ENCODE data around the gene RPS5.
A peak's percentile ranks its signal among the peaks of the same experiment; 100 is the strongest.
"Not testable (repeated sequence)": the region's sequence is repeated elsewhere in the genome, so short reads cannot be mapped to it uniquely, and the experiment has no call there.

RPS5 gene

GRCh38 chr19:58372311-58373133 lies 14.5 kb upstream of the RPS5 start:
- no peaks in the 10 kb centered on the region for H3K36me3 ChIP-seq (ENCODE audit: control insufficient read depth, insufficient read depth, low read length)
- no peak overlapping the region for H3K27ac ChIP-seq
- H3K4me2 ChIP-seq (ENCODE audit: low read length): no peak overlapping the region
- H2AFZ ChIP-seq: no peak overlapping the region
- peak; percentile 17 for TF ChIP-seq CTCF (IDR thresholded peaks at IDR 0.05)
- H3K4me3 ChIP-seq (ENCODE audit: low read depth, low read length): no peak overlapping the region
- H3K27me3 ChIP-seq (ENCODE audit: control insufficient read depth, insufficient read depth, low read length): no peaks in the 10 kb centered on the region
- peaks cover 6% of the 10 kb centered on the region for H3K79me2 ChIP-seq
- no peaks in the 10 kb centered on the region for H3K4me1 ChIP-seq
- no peak overlapping the region for H3K9ac ChIP-seq
- no peaks in the 10 kb centered on the region for H3K9me3 ChIP-seq (ENCODE audit: control insufficient read depth, low read length)

DNA sequence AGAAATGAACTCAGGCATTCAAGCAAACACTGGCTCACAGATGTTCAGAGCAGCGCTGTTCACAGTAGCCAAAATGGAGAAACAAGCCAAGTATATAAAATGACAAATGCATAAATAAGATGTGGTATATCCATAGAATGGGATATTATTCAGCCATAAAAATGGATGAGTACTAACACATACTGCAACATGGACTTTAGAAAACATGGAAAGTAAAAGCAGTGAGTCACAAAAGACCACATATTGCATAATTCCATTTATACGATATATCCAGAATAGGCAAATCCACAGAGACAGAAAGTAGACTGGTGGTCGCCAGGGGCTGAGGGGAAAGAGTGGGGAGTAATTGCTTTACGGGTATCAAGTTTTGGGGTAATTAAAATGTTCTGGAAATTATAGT lies 12.9 kb upstream of the RPS5 start:
- H3K27me3 ChIP-seq (ENCODE audit: control insufficient read depth, insufficient read depth, low read length): no peaks in the 10 kb centered on the region
- no peak overlapping the region for H3K27ac ChIP-seq
- H3K79me2 ChIP-seq: peaks cover 9% of the 10 kb centered on the region
- no peak overlapping the region for H3K4me3 ChIP-seq (ENCODE audit: low read depth, low read length)
- H3K9ac ChIP-seq: no peak overlapping the region
- H3K4me1 ChIP-seq: no peaks in the 10 kb centered on the region
- H3K4me2 ChIP-seq (ENCODE audit: low read length): no peak overlapping the region
- no peaks in the 10 kb centered on the region for H3K36me3 ChIP-seq (ENCODE audit: control insufficient read depth, insufficient read depth, low read length)
- H2AFZ ChIP-seq: no peak overlapping the region
- H3K9me3 ChIP-seq (ENCODE audit: control insufficient read depth, low read length): no peaks in the 10 kb centered on the region
- no peak for TF ChIP-seq CTCF (IDR thresholded peaks at IDR 0.05)

- H3K9me3 ChIP-seq (ENCODE audit: control insufficient read depth, low read length); H3K4me2 ChIP-seq (ENCODE audit: low read length); H3K9ac ChIP-seq; H2AFZ ChIP-seq; H3K27ac ChIP-seq; H3K4me1 ChIP-seq; H3K27me3 ChIP-seq (ENCODE audit: control insufficient read depth, insufficient read depth, low read length); H3K36me3 ChIP-seq (ENCODE audit: control insufficient read depth, insufficient read depth, low read length); H3K4me3 ChIP-seq (ENCODE audit: low read depth, low read length); H3K79me2 ChIP-seq: not testable (repeated sequence)
Measured at GRCh38 chr19:58376724-58377123, 10.3 kb upstream of the RPS5 start.

GRCh38 chr19:58379246-58379645 lies 7.8 kb upstream of the RPS5 start:
- Histone ChIP-seq H3K4me1 (peaks cover 11% of the 10 kb centered on the region), H3K36me3 (ENCODE audit: control insufficient read depth, insufficient read depth, low read length) (no peaks in the 10 kb centered on the region), H3K27ac (peak overlapping the region; percentile 30), H3K9ac (no peak overlapping the region), H3K4me3 (ENCODE audit: low read depth, low read length) (no peak overlapping the region), H3K9me3 (ENCODE audit: control insufficient read depth, low read length) (no peaks in the 10 kb centered on the region), H3K79me2 (peaks cover 4% of the 10 kb centered on the region), H2AFZ (no peak overlapping the region), H3K4me2 (ENCODE audit: low read length) (no peak overlapping the region), H3K27me3 (ENCODE audit: control insufficient read depth, insufficient read depth, low read length) (no peaks in the 10 kb centered on the region)
- TF ChIP-seq CTCF (IDR thresholded peaks at IDR 0.05): no peak

GRCh38 chr19:58380037-58380661 lies 6.9 kb upstream of the RPS5 start:
- H3K27ac ChIP-seq: peak overlapping the region; percentile 89
- no peak for TF ChIP-seq CTCF (IDR thresholded peaks at IDR 0.05)
- H3K36me3 ChIP-seq (ENCODE audit: control insufficient read depth, insufficient read depth, low read length): no peaks in the 10 kb centered on the region

More at GRCh38 chr19:58380037-58380661, 6.9 kb upstream of the RPS5 start:
- H3K4me3 ChIP-seq (ENCODE audit: low read depth, low read length): peak overlapping the region; percentile 82
- H3K9me3 ChIP-seq (ENCODE audit: control insufficient read depth, low read length): no peaks in the 10 kb centered on the region
- H3K79me2 ChIP-seq: peaks cover 3% of the 10 kb centered on the region
- peak overlapping the region; percentile 89 for H2AFZ ChIP-seq
- no peak overlapping the region for H3K9ac ChIP-seq
- H3K4me2 ChIP-seq (ENCODE audit: low read length): peak overlapping the region; percentile 96
- peaks cover 12% of the 10 kb centered on the region for H3K4me1 ChIP-seq
- no peaks in the 10 kb centered on the region for H3K27me3 ChIP-seq (ENCODE audit: control insufficient read depth, insufficient read depth, low read length)

All from parathyroid adenoma (tissue), 2 donors.